ENCODE data around the gene CXCR3.
"Not testable (repeated sequence)": the region's sequence is repeated elsewhere in the genome, so short reads cannot be mapped to it uniquely, and the experiment has no call there.

The CXCR3 gene

DNA sequence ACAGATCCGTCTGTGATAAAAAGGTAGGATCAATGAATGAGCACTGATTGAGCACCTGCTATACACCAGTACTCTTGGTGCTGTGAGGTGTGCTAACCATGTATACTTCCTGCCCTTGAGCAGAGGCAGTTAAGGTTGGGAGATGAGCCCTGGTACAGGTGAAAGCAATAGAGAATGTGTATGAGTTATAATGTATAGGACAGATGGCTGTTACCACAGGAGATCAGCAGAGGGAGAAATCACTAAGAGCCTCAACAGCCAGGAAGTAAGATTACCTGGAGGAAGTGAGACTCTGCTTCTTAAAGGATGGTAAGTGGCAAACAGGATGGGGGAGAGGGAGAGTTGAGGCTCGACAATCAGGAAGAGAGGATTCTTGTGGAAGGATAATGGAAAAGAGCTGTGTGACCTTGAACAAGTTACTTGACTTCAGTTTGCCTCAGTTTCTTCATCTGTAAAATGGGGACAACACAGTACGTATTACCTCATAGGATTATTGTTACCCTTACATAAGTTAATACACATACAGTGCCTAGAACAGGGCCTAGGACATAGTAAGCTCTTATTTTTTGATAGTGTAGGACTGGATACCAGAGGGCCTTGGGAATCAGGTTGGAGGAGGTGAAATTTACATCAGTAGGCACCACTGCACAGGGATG, 9.1 kb downstream of the CXCR3 start:
- intact Hi-C loops (cut with micrococcal nuclease) = no loop called here
- H3K9me3 Mint-ChIP-seq = no peaks in the 10 kb centered on the region
- no peak overlapping the region for H3K27ac Mint-ChIP-seq
- H3K36me3 Mint-ChIP-seq (ENCODE audit: low read depth) = peaks cover 89% of the 10 kb centered on the region
- no peaks in the 10 kb centered on the region for H3K27me3 Mint-ChIP-seq
- no peaks in the 10 kb centered on the region for H3K4me1 Mint-ChIP-seq (ENCODE audit: low read depth)
- H3K4me3 Mint-ChIP-seq = no peak overlapping the region

DNA sequence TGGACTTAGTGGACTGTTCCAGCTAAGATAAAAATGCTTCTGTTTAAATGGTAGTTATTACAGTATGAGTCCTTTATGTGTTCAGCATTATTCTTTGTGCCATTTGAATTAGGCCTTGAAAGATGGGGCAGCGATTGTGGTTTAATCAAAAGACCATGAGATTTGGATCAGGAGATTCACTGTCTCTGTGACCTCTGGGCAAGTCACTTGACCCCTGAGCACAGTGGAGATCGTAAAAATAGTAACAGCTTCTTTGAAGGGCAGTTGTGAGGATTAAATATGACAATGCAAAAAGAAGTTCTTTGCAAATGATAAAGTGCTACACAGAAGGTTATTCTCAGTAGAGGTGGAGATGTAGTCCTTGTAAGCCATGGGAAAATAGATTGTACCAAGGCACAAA, 10.8 kb downstream of the CXCR3 start:
- H3K27me3 Mint-ChIP-seq = no peaks in the 10 kb centered on the region
- H3K9me3 Mint-ChIP-seq = no peaks in the 10 kb centered on the region
- no peak overlapping the region for H3K27ac Mint-ChIP-seq
- H3K36me3 Mint-ChIP-seq (ENCODE audit: low read depth) = peaks cover 89% of the 10 kb centered on the region
- no peaks in the 10 kb centered on the region for H3K4me1 Mint-ChIP-seq (ENCODE audit: low read depth)
- intact Hi-C loops (cut with micrococcal nuclease) = no loop called here
- no peak overlapping the region for H3K4me3 Mint-ChIP-seq

DNA sequence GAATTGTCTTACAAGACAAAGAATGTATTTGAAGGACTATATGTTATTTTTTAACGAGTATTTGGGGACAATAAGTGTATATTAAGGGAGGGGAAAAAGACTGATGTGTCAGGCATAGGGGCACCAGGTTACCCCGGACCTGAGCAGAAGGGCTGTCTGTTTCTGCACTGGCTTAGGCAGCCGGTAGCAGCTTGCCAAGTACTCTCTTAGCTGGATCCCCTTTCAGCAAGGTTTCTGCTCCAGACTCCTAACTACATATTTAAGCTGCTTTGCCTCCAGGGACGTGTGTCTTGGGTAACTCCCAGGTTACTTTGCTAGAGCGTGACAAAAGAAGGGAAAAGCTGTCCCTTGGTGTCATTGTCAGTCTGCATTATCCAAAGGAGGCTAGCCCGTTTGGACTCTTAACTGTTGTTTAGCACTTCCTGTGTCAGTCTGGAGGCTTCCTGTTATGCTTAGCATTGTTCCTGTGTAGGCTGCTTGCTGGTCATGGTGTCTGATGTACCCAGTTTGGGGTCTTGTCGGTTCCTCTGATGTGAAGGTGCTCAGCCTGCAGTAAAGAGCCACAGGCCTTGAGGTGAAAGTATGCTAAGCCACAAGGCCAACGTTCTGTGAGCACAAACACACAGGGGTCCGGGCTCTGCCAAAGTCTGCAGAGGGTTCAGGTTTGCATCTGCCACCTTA, 11.6 kb downstream of the CXCR3 start:
- Mint-ChIP-seq H3K27me3 (no peaks in the 10 kb centered on the region), H3K4me3 (no peak overlapping the region), H3K36me3 (ENCODE audit: low read depth) (peaks cover 89% of the 10 kb centered on the region), H3K27ac (no peak overlapping the region), H3K9me3 (no peaks in the 10 kb centered on the region), H3K4me1 (ENCODE audit: low read depth) (no peaks in the 10 kb centered on the region)
- intact Hi-C loops (cut with micrococcal nuclease) = no loop called here

DNA sequence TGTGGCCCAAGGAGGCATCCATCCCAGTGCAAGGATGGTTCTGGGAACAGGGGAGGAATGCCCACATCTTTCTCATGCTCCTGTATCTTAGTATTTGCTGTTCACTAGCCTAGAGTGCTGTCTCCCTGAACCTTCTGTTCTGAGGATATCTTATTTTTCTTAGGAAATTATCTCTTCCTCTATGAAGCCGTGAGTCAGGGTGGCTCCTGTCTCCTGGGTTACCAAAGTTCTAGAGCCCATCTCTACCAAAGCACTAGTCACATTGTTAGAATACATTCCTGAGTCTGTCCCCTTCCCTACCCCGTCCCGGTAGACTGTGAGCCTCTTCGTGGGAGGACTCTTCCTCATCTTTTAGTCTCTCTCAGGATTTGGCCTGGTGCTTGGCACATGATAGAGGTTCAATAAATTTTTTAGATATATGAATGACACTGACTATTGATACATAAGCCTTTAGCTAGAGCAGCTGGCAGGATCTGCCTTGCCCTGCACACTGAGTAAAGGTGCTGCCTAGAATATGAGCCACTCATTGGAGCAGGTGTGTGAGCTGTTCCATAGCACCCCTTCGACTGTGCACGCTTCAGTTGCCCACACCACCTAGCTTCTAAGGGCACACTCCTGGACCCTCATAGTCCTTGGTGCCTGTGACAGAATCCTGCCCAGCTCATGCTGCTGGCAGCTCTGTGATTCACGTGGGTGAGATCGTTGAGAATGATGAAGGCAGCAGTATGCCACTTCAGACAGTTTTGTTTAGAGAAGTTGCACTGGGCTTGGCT, 13.3 kb downstream of the CXCR3 start:
- Mint-ChIP-seq H3K27ac (no peak overlapping the region), H3K36me3 (ENCODE audit: low read depth) (peaks cover 84% of the 10 kb centered on the region), H3K4me3 (no peak overlapping the region), H3K27me3 (no peaks in the 10 kb centered on the region), H3K9me3 (no peaks in the 10 kb centered on the region), H3K4me1 (ENCODE audit: low read depth) (no peaks in the 10 kb centered on the region)
- intact Hi-C loops (cut with micrococcal nuclease) = no loop called here

DNA sequence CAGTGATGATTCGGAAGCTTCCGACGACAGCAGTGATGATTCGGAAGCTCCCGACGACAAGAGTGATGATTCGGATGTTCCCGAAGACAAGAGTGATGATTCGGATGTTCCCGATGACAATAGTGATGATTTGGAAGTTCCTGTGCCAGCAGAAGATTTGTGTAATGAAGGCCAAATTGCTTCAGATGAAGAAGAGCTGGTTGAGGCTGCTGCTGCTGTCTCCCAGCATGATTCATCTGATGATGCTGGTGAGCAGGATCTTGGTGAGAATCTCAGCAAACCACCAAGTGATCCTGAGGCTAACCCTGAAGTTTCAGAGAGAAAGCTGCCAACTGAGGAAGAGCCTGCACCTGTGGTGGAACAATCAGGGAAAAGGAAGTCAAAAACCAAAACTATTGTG, 14.2 kb downstream of the CXCR3 start:
- Mint-ChIP-seq H3K27ac (no peak overlapping the region), H3K27me3 (no peaks in the 10 kb centered on the region), H3K9me3 (no peaks in the 10 kb centered on the region), H3K4me1 (ENCODE audit: low read depth) (no peaks in the 10 kb centered on the region), H3K36me3 (ENCODE audit: low read depth) (peaks cover 76% of the 10 kb centered on the region), H3K4me3 (no peak overlapping the region)
- intact Hi-C loops (cut with micrococcal nuclease) = no loop called here

DNA sequence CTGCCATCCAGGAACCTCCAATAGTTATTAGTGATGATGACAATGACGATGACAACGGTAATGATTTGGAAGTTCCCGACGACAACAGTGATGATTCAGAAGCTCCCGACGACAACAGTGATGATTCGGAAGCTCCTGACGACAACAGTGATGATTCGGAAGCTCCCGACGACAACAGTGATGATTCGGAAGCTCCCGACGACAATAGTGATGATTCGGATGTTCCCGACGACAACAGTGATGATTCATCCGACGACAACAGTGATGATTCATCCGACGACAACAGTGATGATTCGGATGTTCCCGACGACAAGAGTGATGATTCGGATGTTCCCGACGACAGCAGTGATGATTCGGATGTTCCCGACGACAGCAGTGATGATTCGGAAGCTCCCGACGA, 14.7 kb downstream of the CXCR3 start:
- Mint-ChIP-seq H3K27ac (no peak overlapping the region), H3K4me3 (no peak overlapping the region), H3K27me3 (no peaks in the 10 kb centered on the region), H3K9me3 (no peaks in the 10 kb centered on the region), H3K4me1 (ENCODE audit: low read depth) (no peaks in the 10 kb centered on the region), H3K36me3 (ENCODE audit: low read depth) (peaks cover 74% of the 10 kb centered on the region)
- intact Hi-C loops (cut with micrococcal nuclease) = no loop called here

DNA sequence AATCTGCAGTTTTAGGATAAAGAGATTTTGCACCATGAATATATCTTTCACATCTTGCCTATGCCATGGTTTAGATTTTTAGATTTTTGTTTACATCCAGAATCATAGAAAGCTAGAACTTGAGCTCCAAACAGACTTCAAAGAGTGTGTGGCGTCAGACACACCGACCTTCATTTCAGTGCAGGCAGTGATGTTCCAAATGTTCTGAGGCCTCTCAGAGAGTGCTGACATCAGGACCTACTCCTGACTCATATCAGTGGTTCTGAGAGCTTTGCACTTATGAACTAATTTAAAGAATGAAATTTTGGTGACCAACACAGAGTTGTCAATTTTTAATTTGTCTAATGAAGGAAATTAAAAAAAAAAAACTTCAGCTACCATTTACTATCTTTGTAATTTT, 18.3 kb downstream of the CXCR3 start:
- no peak overlapping the region for H3K27ac Mint-ChIP-seq
- H3K4me3 Mint-ChIP-seq = no peak overlapping the region
- H3K9me3 Mint-ChIP-seq = no peaks in the 10 kb centered on the region
- H3K27me3 Mint-ChIP-seq = no peaks in the 10 kb centered on the region
- H3K4me1 Mint-ChIP-seq (ENCODE audit: low read depth) = no peaks in the 10 kb centered on the region
- intact Hi-C loops (cut with micrococcal nuclease) = no loop called here
- H3K36me3 Mint-ChIP-seq (ENCODE audit: low read depth) = peaks cover 79% of the 10 kb centered on the region

DNA sequence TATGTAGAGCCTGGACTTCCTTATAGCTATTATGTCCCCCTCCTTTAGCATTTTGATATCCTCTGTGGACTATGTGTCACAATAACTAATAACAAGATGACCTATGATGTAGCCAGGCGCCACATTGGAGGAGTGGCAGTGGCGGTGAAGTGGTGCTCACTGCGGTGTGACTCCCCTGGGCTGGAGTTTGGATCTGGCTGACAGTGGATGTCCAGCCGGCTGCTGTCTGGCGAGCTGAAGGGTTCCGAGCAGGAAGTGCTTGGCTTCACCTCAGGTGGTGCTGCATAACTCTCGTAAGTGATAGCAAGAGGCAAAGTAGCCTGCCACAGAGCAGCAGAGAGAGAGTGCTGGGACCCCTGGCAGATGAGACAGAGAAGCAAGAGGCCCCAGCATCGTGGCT, 25.1 kb downstream of the CXCR3 start:
- peaks cover 34% of the 10 kb centered on the region for H3K36me3 Mint-ChIP-seq (ENCODE audit: low read depth)

DNA sequence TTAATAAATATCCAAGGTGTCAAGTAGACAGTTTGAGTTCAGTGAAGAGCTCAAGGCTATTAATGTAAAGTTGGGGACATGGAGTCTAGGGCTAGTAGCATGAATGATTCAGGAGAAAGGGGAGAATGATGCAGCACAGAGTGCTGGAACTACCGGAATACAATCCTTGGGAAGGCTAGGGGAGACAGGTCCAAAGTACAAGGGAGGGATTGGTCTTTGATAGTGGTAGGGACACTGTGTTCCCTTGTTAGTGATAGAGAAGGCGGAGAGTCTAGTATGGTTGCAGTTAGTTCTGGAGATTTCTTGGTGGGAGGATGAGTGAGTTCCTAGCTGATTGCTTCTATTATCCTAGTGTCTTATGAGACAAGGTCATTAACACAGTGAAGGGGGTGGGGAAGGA, 31.4 kb downstream of the CXCR3 start:
- Mint-ChIP-seq H3K36me3 (ENCODE audit: low read depth) (peaks cover 15% of the 10 kb centered on the region), H3K27me3 (no peaks in the 10 kb centered on the region), H3K4me1 (ENCODE audit: low read depth) (peaks cover 13% of the 10 kb centered on the region), H3K9me3 (no peaks in the 10 kb centered on the region), H3K27ac (no peak overlapping the region), H3K4me3 (no peak overlapping the region)
- intact Hi-C loops (cut with micrococcal nuclease) = no loop called here

More for the DNA sequence above, 25.1 kb downstream of the CXCR3 start:
- H3K4me3 Mint-ChIP-seq; H3K9me3 Mint-ChIP-seq; intact Hi-C loops (cut with micrococcal nuclease); H3K4me1 Mint-ChIP-seq (ENCODE audit: low read depth); H3K27ac Mint-ChIP-seq; H3K27me3 Mint-ChIP-seq: not testable (repeated sequence)

DNA sequence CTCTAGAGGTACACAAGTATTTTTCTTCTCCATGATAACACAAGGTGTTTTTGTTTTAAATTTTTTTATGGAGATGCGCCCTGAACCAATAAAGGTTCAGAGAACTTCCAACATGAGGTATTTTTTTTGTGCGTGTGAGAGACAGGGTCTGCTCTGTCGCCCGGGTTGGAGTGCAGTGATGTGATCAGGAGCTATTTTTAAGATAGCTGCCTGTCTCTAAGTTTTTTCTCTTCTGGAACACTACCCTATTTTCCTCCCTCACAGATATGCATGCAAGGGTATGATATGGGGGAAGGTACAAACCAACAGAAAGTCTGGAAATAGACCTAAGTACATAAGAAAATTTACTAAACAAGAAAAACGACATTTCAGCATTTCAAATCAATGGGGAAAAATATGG, 37.1 kb downstream of the CXCR3 start:
- peaks cover 10% of the 10 kb centered on the region for H3K4me1 Mint-ChIP-seq (ENCODE audit: low read depth)
- no peak overlapping the region for H3K4me3 Mint-ChIP-seq
- H3K27me3 Mint-ChIP-seq = no peaks in the 10 kb centered on the region
- H3K27ac Mint-ChIP-seq = no peak overlapping the region
- intact Hi-C loops (cut with micrococcal nuclease) = no loop called here
- H3K36me3 Mint-ChIP-seq (ENCODE audit: low read depth) = peaks cover 66% of the 10 kb centered on the region
- no peaks in the 10 kb centered on the region for H3K9me3 Mint-ChIP-seq

DNA sequence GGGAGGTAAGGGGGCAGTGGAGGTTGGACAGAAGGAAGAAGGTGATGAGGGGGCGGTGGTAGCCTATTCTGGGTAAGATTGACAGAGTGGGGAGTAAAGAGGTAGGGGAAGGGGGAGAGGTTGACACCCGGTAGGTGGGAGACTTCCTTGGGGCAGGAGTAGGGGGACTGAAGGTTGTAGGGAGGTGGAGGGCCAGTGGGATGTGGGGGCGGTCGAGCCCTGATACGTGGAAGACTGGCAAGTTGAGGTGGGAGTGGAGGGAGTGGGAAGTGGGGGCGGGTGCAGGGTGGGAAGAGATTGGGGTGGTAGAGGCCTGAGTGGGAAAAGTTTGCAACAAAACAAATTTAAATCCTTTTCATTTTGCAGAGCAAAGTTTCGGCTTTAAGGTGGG, 38.3 kb downstream of the CXCR3 start:
- H3K27me3 Mint-ChIP-seq = no peaks in the 10 kb centered on the region
- H3K36me3 Mint-ChIP-seq (ENCODE audit: low read depth) = peaks cover 74% of the 10 kb centered on the region
- no peaks in the 10 kb centered on the region for H3K9me3 Mint-ChIP-seq
- H3K4me1 Mint-ChIP-seq (ENCODE audit: low read depth) = peaks cover 8% of the 10 kb centered on the region
- no peak overlapping the region for H3K4me3 Mint-ChIP-seq
- intact Hi-C loops (cut with micrococcal nuclease) = no loop called here
- no peak overlapping the region for H3K27ac Mint-ChIP-seq

DNA sequence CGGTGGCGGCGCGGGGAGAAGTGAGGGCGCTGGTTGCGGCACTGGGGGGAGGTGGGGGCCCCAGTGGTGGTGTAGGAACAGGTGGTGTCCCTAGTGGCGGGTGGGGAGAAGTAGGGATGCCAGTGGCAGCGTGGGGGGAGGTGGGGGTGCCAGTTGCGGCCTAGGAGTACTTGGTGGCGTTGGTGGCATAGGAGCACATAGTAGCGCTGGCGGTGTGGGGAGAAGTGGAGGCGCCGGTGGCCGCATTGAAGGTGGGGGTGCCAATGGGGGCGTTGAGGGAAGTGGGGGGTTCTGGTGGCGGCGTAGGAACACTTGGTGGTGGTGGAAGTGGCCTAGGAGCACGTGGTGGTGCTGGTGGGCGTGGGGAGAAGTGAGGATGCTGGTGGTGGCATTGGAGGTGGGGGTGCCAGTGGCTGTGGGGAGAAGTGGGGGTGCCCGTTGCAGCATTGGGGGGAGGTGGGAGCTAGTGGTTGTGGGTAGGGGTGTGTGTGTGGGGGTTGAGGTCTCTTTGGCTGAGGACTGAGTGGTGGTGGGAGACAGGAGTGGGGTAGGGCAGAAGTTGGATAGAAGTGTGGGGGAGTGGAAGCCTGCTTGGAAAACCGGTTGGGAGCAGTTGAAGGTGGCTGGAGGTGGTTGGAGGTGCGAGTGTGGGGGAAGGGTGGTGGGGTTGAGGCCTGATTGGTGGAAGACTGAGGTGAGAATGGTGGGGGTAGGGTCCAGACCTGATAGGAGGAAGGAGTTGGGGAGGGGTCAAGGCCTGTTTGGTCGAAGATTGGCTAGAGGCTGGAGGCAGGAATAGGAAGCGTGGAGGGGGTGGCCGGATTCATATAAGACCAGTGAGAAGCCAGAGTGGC, 38.9 kb downstream of the CXCR3 start:
- peaks cover 8% of the 10 kb centered on the region for H3K4me1 Mint-ChIP-seq (ENCODE audit: low read depth)
- H3K36me3 Mint-ChIP-seq (ENCODE audit: low read depth) = peaks cover 80% of the 10 kb centered on the region
- no peaks in the 10 kb centered on the region for H3K9me3 Mint-ChIP-seq
- no peak overlapping the region for H3K27ac Mint-ChIP-seq
- H3K27me3 Mint-ChIP-seq = no peaks in the 10 kb centered on the region
- no peak overlapping the region for H3K4me3 Mint-ChIP-seq
- intact Hi-C loops (cut with micrococcal nuclease) = no loop called here

DNA sequence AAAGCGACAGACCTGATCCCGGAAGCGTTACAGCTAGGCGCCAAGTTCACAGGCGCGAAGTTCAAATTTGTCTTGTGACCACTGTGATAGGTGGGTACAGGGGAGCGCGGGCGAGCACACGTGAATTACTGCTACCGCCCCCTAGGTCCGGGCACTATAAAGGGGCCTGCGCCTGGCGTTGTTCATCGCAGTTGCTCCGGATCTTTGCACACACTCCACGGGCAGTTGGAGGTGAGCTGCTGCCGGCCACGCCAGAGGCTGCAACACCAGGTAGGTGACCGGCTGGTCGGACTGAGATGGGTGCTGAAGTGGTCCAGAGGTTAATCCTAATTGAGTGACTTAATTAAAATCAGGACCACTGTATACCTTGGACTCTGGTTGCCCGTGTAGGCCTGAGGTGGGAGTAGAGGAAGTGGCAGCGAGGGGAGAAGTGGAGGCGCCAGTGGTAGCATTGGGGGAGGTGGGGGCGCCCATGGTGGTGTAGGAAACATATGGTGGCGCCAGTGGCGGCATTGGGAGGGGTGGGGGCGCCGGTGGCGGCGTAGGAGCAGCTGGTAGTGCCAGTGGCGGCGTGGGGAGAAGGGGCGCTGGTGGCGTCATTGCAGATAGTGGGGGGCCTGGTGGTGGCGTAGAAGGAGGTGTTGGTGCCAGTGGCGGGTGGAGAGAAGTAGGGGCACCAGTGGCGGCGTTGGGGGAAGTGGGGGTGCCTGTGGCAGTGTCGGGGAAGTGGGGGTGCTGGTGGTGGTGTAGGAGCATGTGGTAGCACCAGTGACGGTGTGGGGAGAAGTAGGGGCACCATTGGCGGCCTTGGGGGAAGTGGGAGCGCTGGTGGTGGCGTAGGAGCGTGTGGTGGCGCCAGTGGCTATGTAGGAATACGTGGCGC, 39.8 kb downstream of the CXCR3 start, which contains the start of gene GCNA:
GCNA (plus strand) TSS at position 185 of the 883 bp plus-strand sequence. CDS start 2,385 bp downstream, outside the sequence.
- Mint-ChIP-seq H3K36me3 (ENCODE audit: low read depth) (peaks cover 88% of the 10 kb centered on the region), H3K27me3 (no peaks in the 10 kb centered on the region), H3K4me3 (no peak within 1 kb of the TSS), H3K4me1 (ENCODE audit: low read depth) (peaks cover 8% of the 10 kb centered on the region), H3K9me3 (no peaks in the 10 kb centered on the region), H3K27ac (no peak within 1 kb of the TSS)
- intact Hi-C loops (cut with micrococcal nuclease) = no loop called here

Data from dendritic cell treated with granulocyte-macrophage colony-stimulating factor and Interleukin-4, amounts not matched to agents 40 ng/mL and 50 ng/mL, for 4 days (primary cell).